Kidney epithelial cell (primary cell): ENCODE results near the gene METTL26. TPM values are rescaled to one million over a fixed set of nuclear protein-coding genes. Genes with fewer than 3 reads are reported as not detected.

Source experiments
- DNase-seq: peaks from one replicate; pipeline ENCODE4 v3.0.0-alpha.2; 2010; ENCODE audit warnings: low read depth
- H3K27me3 ChIP-seq: 2 replicates; pipeline ENCODE4 v1.6.0; 2011; ENCODE audit warnings: low read length; ENCODE audit not compliant: control insufficient read depth, insufficient read depth
- H3K36me3 ChIP-seq: 2 replicates; pipeline ENCODE4 v1.5.1; 2011; ENCODE audit warnings: low read length; ENCODE audit not compliant: control insufficient read depth, insufficient read depth
- H3K4me3 ChIP-seq: 2 replicates; pipeline ENCODE4 v1.5.1; 2011; ENCODE audit warnings: low read depth, mild to moderate bottlenecking, control low read depth, low read length
- total RNA-seq: library from RNA; depleted of rRNA; stranded (reverse); fragments of >200 nt; gene quantifications from 2 replicates; pipeline ENCODE4 v1.2.3, GENCODE V29; 2015
- TF ChIP-seq, protein P1 (sequence below): IDR thresholded peaks from 2 replicates; pipeline ENCODE4 v1.5.1; 2011; ENCODE audit warnings: mild to moderate bottlenecking, moderate library complexity, low read length, control low read depth, inconsistent platforms; ENCODE audit not compliant: insufficient read depth, poor library complexity, severe bottlenecking

Gene METTL26
- total RNA-seq, 1 donor from 2014 or later = 170 TPM

DNA sequence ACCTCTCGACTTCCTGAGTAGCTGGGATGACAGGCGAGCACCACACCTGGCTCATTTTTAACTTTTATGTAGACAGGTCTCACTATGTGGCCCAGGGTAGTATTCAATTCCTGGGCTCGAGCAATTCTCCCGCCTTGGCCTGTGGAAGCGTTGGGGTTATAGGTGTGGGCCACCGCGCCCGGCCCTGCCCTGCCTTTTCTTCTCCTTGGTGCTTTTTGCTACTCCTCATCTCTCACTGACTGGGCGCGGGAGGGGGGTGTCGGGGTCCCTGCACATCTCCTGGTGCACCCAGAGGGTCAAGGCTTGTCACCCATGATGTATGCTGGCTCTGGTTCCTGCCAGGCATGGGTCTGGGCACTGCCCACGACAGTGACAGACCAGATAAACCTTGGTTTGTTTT is 8.5 kb upstream of the METTL26 start:
- TF ChIP-seq, protein P1, sequence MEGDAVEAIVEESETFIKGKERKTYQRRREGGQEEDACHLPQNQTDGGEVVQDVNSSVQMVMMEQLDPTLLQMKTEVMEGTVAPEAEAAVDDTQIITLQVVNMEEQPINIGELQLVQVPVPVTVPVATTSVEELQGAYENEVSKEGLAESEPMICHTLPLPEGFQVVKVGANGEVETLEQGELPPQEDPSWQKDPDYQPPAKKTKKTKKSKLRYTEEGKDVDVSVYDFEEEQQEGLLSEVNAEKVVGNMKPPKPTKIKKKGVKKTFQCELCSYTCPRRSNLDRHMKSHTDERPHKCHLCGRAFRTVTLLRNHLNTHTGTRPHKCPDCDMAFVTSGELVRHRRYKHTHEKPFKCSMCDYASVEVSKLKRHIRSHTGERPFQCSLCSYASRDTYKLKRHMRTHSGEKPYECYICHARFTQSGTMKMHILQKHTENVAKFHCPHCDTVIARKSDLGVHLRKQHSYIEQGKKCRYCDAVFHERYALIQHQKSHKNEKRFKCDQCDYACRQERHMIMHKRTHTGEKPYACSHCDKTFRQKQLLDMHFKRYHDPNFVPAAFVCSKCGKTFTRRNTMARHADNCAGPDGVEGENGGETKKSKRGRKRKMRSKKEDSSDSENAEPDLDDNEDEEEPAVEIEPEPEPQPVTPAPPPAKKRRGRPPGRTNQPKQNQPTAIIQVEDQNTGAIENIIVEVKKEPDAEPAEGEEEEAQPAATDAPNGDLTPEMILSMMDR = no peak
- Histone ChIP-seq H3K27me3 (no peaks in the 10 kb centered on the region), H3K36me3 (no peaks in the 10 kb centered on the region), H3K4me3 (no peak overlapping the region)
- DNase-seq = no peak

DNA sequence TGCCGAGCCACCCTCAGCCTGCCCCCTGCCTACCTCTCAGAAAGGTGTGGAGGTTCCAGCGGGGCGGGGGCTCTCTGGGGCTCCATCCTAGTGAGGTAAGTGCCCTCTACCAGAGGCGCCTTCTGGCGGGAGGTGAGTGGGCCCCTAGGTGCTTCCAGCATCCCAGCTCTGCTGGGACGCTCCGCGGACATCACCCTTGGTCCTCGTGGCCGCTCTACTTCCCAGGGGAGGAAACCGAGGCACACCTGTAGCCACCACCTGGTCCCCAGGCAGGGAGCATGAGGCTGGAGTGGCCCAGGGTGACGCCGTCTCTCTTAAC is 6.9 kb upstream of the METTL26 start:
- TF ChIP-seq, protein P1 = no peak
- Histone ChIP-seq H3K27me3 (no peaks in the 10 kb centered on the region), H3K36me3 (no peaks in the 10 kb centered on the region), H3K4me3 (peak overlapping the region; percentile 61)
- no peak for DNase-seq

DNA sequence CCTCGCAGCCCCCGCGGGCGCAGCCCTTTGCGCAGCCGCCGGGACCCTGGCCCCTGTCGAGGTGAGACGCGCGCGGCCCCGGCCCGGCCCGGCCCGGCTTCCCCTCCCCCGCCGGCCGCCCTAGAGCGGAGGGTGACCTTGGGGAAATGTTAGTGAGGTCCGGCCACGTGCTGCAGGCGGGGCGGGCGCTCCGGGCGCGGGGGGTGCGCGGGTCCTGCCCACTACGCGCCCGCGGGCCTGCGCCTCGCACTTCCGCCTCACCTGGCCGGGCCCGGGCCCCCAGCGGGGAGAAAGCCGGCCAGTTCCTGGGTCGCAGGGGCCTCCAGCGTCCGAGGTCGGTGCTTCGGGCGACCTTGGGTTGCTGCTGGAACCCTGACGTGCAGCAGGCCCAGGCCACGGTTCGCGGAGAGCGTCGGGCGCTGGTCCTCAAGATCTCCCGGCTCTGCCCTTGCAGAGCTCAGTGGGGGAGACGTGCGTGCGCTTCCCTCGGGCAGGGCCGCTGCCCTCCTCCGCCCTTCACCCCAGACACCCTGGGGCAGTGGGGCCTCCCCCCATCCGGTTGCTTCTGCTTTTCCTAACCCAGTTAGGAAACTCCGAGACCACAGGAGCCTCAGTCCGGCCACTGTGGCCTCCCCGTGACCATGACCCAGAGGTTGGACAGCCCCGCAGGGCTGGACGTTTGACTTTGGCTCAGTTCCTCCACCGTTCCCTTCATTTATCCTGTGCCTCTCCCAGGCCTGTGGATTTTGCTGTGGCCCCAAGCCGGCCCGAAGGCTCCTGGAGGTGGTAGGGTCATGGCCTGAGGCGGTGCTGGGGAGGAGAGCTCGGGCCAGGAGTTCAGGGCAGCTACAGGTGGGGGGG is 6.3 kb upstream of the METTL26 start:
- no peak for DNase-seq
- H3K4me3 ChIP-seq = peak overlapping the region; percentile 61
- TF ChIP-seq, protein P1 = no peak

DNA sequence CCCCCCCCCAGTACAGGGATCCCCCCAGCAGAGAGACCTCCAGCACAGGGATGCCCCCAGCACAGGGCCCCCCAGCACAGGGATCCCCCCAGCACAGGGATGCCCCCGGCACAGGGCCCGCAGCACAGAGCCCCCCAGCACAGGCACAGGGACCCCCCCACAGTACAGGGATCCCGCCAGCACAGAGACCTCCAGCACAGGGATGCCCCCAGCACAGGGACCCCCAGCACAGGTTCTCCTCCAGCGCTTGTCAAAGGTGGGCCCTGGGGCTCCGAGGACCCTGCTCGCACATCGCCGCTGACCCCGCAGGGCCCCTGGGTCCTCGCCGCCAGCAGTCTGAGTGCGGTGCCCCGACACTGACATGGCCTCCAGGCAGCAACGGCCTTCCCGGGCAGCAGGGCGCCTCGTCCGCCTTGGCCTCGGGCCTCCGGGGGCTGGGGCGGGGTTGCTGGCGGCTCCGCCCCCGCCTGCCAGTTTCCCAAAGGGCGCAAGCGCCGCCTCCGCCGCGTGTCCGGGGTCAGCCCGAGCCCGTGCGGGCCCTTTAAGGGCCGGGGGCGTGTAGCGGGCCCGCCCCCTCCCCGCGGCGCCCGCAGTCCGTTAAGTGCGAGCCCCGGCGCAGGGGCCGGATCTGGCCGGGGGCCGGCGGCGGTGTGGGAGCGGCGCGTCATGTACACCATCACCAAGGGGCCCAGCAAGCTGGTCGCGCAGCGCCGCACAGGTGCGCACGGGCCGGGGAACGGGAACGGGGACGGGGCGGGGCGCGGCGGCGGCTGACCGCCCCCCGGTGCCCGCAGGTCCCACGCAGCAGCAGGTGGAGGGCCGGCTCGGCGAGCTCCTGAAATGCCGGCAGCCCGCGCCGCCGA is 5.5 kb upstream of the METTL26 start, which contains the start of gene MCRIP2:
Gene MCRIP2 (plus strand): TSS at position 503 of the 863 bp plus-strand sequence. CDS start 164 bp downstream, at position 667.
- Histone ChIP-seq H3K4me3 (peak within 1 kb of the TSS; percentile 61), H3K27me3 (no peaks in the 10 kb centered on the region), H3K36me3 (no peaks in the 10 kb centered on the region)
- no peak for DNase-seq
- TF ChIP-seq, protein P1 = no peak

More for the DNA sequence above, 6.3 kb upstream of the METTL26 start:
- Histone ChIP-seq H3K36me3 (no peaks in the 10 kb centered on the region), H3K27me3 (no peaks in the 10 kb centered on the region)

DNA sequence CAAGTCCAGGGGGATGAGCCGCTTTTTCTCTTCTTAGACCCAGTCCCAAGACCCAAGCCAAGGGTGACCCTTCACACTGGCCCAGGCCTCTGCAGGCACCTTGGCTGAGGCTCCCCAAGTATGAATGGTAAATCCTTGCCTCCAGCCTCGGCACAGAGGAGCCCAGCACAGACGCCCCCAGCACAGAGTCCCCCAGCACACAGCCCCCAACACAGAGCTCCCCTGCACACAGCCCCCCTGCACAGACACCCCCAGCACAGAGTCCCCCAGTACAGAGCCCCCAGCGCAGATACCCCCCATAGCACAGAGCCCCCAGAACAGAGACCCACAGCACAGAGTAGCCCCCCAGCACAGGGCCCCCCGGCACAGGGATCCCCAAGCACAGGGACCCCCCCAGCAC is 4.5 kb upstream of the METTL26 start:
- H3K36me3 ChIP-seq = no peaks in the 10 kb centered on the region
- no peak for DNase-seq
- H3K27me3 ChIP-seq = no peaks in the 10 kb centered on the region
- no peak overlapping the region for H3K4me3 ChIP-seq
- TF ChIP-seq, protein P1 = no peak
